DND-41 (cell line): ENCODE measurements around the gene OR10G4.
"Not testable (repeated sequence)": the region's sequence is repeated elsewhere in the genome, so short reads cannot be mapped to it uniquely, and the experiment has no call there.

ENCODE experiments used
- ATAC-seq: fragments of 200-7000 bp; cut with Tn5 transposase; 3 replicates; pipeline ENCODE4 v1.9.1; 2021; ENCODE audit warnings: low read depth; ENCODE audit not compliant: insufficient read depth
- DNase-seq: peaks from one replicate; pipeline ENCODE4 v3.0.0-alpha.2; 2020
- H2AFZ ChIP-seq: 2 replicates; pipeline ENCODE4 v1.6.0; 2012; ENCODE audit warnings: low read depth, low read length
- H3K27ac ChIP-seq: 2 replicates; pipeline ENCODE4 v1.5.1; 2012; ENCODE audit warnings: low read length, inconsistent platforms
- H3K27me3 ChIP-seq: fragments of 200-600 bp; sonication (generic); 2 replicates; pipeline ENCODE4 v1.6.0; 2012; ENCODE audit warnings: low read length, mild to moderate bottlenecking, inconsistent platforms; ENCODE audit not compliant: insufficient read depth, poor library complexity
- H3K36me3 ChIP-seq: 2 replicates; pipeline ENCODE4 v1.5.1; 2012; ENCODE audit warnings: low read length, inconsistent platforms; ENCODE audit not compliant: insufficient read depth
- H3K4me1 ChIP-seq: 2 replicates; pipeline ENCODE4 v1.5.1; 2012; ENCODE audit warnings: mild to moderate bottlenecking, low read length; ENCODE audit not compliant: insufficient read depth
- H3K4me2 ChIP-seq: 2 replicates; pipeline ENCODE4 v1.6.0; 2012; ENCODE audit warnings: mild to moderate bottlenecking, moderate library complexity, low read length, inconsistent platforms; ENCODE audit not compliant: insufficient read depth
- H3K4me3 ChIP-seq, 2 experiments: fragments of 200-600 bp in 1 of 2; shearing (Covaris generic) in 1 of 2; 2 replicates each; pipeline ENCODE4 v1.5.1; 2012 to 2016; ENCODE audit warnings: inconsistent platforms in 2 of 2, low read length in 2 of 2, mild to moderate bottlenecking in 2 of 2, low read depth in 1 of 2, moderate library complexity in 1 of 2
- H3K79me2 ChIP-seq: 2 replicates; pipeline ENCODE4 v1.6.0; 2012; ENCODE audit warnings: low read length, inconsistent platforms; ENCODE audit not compliant: insufficient read depth
- H3K9ac ChIP-seq: 2 replicates; pipeline ENCODE4 v1.6.0; 2012; ENCODE audit warnings: low read depth, mild to moderate bottlenecking, inconsistent platforms, low read length, moderate library complexity
- H3K9me3 ChIP-seq: 2 replicates; pipeline ENCODE4 v1.5.1; 2012; ENCODE audit warnings: low read length, moderate library complexity, mild to moderate bottlenecking, inconsistent platforms; ENCODE audit not compliant: insufficient read depth, severe bottlenecking
- H4K20me1 ChIP-seq: 2 replicates; pipeline ENCODE4 v1.6.0; 2012; ENCODE audit warnings: low read length; ENCODE audit not compliant: insufficient read depth
- EZH2 ChIP-seq: IDR thresholded peaks from 3 replicates; pipeline ENCODE4 v1.6.1; 2012; ENCODE audit warnings: borderline replicate concordance, low read depth, mild to moderate bottlenecking, moderate library complexity, low read length, inconsistent platforms; ENCODE audit not compliant: severe bottlenecking
- TF ChIP-seq, protein P1 (sequence below): IDR thresholded peaks from 2 replicates; pipeline ENCODE4 v1.5.1; 2012; ENCODE audit warnings: borderline replicate concordance, low read length, moderate library complexity, mild to moderate bottlenecking; ENCODE audit not compliant: poor library complexity, severe bottlenecking; ENCODE audit errors: extremely low read depth

OR10G4 gene

GRCh38 chr11:123977731-123978347, 35.0 kb upstream of the OR10G4 start, which contains the start of gene OR10S1:
TSS of gene OR10S1 (minus strand) at chr11:123977781. CDS start at chr11:123977664, 117 bp downstream.
- ATAC-seq = no peak
- Histone ChIP-seq H2AFZ (no peak within 1 kb of the TSS), H4K20me1 (no peaks in the 10 kb centered on the region), H3K79me2 (no peaks in the 10 kb centered on the region), H3K27me3 (no peaks in the 10 kb centered on the region), H3K4me2 (no peak within 1 kb of the TSS), H3K9me3 (no peaks in the 10 kb centered on the region), H3K36me3 (no peaks in the 10 kb centered on the region), H3K27ac (no peak within 1 kb of the TSS), H3K9ac (no peak within 1 kb of the TSS), H3K4me3 (no peak within 1 kb of the TSS), H3K4me1 (no peaks in the 10 kb centered on the region)
- DNase-seq = no peak
- TF ChIP-seq EZH2 = no peak

- no peak overlapping the region for H3K4me3 ChIP-seq
- H3K27me3 ChIP-seq = no peaks in the 10 kb centered on the region
- no peaks in the 10 kb centered on the region for H3K36me3 ChIP-seq
- no peak overlapping the region for H3K4me2 ChIP-seq
- H3K27ac ChIP-seq = no peak overlapping the region
- no peak for DNase-seq
- no peak for ATAC-seq
- no peaks in the 10 kb centered on the region for H3K4me1 ChIP-seq
- H3K9ac ChIP-seq = no peak overlapping the region
- H3K9me3 ChIP-seq = no peaks in the 10 kb centered on the region
- H4K20me1 ChIP-seq = no peaks in the 10 kb centered on the region
- no peaks in the 10 kb centered on the region for H3K79me2 ChIP-seq
- H2AFZ ChIP-seq = no peak overlapping the region
- TF ChIP-seq EZH2 = no peak
- TF ChIP-seq, protein P1, sequence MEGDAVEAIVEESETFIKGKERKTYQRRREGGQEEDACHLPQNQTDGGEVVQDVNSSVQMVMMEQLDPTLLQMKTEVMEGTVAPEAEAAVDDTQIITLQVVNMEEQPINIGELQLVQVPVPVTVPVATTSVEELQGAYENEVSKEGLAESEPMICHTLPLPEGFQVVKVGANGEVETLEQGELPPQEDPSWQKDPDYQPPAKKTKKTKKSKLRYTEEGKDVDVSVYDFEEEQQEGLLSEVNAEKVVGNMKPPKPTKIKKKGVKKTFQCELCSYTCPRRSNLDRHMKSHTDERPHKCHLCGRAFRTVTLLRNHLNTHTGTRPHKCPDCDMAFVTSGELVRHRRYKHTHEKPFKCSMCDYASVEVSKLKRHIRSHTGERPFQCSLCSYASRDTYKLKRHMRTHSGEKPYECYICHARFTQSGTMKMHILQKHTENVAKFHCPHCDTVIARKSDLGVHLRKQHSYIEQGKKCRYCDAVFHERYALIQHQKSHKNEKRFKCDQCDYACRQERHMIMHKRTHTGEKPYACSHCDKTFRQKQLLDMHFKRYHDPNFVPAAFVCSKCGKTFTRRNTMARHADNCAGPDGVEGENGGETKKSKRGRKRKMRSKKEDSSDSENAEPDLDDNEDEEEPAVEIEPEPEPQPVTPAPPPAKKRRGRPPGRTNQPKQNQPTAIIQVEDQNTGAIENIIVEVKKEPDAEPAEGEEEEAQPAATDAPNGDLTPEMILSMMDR = no peak
These were observed 33.5 kb upstream of the OR10G4 start for GRCh38 chr11:123979311-123979710.

DNA sequence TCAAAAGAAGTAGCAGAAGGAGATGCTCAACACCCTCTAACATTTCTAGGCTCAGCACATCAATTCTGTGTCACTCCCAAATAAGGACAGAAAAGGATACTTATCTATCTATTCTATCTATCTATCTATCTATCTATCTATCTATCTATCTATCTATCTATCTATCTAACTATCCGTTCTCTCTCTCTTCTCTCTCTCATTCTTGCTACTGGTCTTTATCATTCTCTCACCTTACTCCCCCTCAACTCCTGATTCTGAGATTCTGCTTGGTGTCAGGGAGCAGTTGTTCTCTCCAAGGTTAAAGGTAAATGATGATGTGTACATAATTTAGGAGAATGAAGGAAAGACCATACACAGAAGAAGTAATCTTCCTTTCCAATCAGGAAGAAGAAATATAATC, 17.7 kb upstream of the OR10G4 start, which contains the start of gene OR10G6:
Gene OR10G6 (minus strand): TSS at position 43 of the 400 bp plus-strand sequence. CDS start 0 bp downstream, at position 43.
- Histone ChIP-seq H3K36me3 (no peaks in the 10 kb centered on the region), H4K20me1 (no peaks in the 10 kb centered on the region), H3K4me2 (no peak within 1 kb of the TSS), H3K27ac (no peak within 1 kb of the TSS), H2AFZ (no peak within 1 kb of the TSS), H3K9me3 (no peaks in the 10 kb centered on the region), H3K9ac (no peak within 1 kb of the TSS), H3K79me2 (no peaks in the 10 kb centered on the region), H3K4me3 (no peak within 1 kb of the TSS), H3K27me3 (no peaks in the 10 kb centered on the region), H3K4me1 (no peaks in the 10 kb centered on the region)
- ATAC-seq = no peak
- no peak for TF ChIP-seq EZH2
- TF ChIP-seq, protein P1 = no peak
- DNase-seq = no peak

GRCh38 chr11:124015837-124016236, 3.0 kb downstream of the OR10G4 start:
- not testable (repeated sequence) for DNase-seq, H3K27ac ChIP-seq, H2AFZ ChIP-seq, H3K4me3 ChIP-seq, H3K36me3 ChIP-seq, H3K9me3 ChIP-seq, H3K9ac ChIP-seq, ATAC-seq, H4K20me1 ChIP-seq, H3K79me2 ChIP-seq, H3K4me2 ChIP-seq, H3K27me3 ChIP-seq, H3K4me1 ChIP-seq
